H7 (cell line): Measurements from ENCODE around the gene FEV. TPM values are rescaled to one million over a fixed set of nuclear protein-coding genes. Genes with fewer than 3 reads are reported as not detected.
A peak's percentile ranks its signal among the peaks of the same experiment; 100 is the strongest.

Source experiments
- DNase-seq: peaks from one replicate; pipeline ENCODE4 v3.0.0; 2012
- H3K27me3 ChIP-seq: 2 replicates; pipeline ENCODE4 v1.6.0; 2011; ENCODE audit warnings: mild to moderate bottlenecking, low read length; ENCODE audit not compliant: control insufficient read depth, insufficient read depth
- H3K36me3 ChIP-seq: replicated peaks from 2 replicates; pipeline ENCODE4 v1.5.1; 2011; ENCODE audit warnings: low read length; ENCODE audit not compliant: control insufficient read depth, insufficient read depth
- H3K4me3 ChIP-seq: 2 replicates; pipeline ENCODE4 v1.5.1; 2011; ENCODE audit warnings: low read depth, mild to moderate bottlenecking, control low read depth, low read length, moderate library complexity; ENCODE audit not compliant: insufficient read depth
- total RNA-seq: library from RNA; depleted of rRNA; stranded (reverse); fragments of >200 nt; shearing (Covaris generic); gene quantifications from 2 replicates; pipeline ENCODE4 v1.2.3, GENCODE V29; 2014

Gene FEV
- total RNA-seq, 1 experiment from 2014 or later: not detected

GRCh38 chr2:219001577-219002394 is 16.8 kb upstream of the FEV start:
- Histone ChIP-seq H3K27me3 (peaks cover 94% of the 10 kb centered on the region), H3K36me3 (no peaks in the 10 kb centered on the region), H3K4me3 (peak overlapping the region; percentile 49)
- peak; percentile 89 for DNase-seq

DNA sequence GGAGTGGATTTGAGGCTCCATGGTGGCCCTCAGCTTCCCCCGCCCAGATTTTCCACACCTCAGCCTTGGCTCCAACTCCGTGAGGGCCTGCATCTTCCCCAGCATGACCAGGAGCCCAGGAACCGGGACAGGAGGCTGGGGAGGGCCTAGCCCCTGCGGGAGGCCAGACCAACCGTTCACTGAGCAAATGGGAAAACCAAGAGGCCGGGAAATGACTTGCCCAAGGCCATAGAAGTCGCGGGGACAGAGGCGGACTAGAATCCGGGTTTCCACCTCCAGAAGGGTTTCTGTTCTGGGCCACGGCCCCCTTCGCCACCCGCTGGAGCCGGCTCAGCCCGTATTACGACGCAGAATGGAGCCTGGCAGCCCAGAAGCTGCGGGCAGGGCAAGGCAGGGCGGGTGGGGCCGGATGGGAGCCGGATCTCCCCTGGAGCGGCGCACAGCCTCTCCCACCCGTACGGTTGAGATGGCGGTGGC is 16.2 kb upstream of the FEV start:
- no peaks in the 10 kb centered on the region for H3K36me3 ChIP-seq
- peaks cover 98% of the 10 kb centered on the region for H3K27me3 ChIP-seq
- H3K4me3 ChIP-seq: peak overlapping the region; percentile 37
- DNase-seq: no peak

DNA sequence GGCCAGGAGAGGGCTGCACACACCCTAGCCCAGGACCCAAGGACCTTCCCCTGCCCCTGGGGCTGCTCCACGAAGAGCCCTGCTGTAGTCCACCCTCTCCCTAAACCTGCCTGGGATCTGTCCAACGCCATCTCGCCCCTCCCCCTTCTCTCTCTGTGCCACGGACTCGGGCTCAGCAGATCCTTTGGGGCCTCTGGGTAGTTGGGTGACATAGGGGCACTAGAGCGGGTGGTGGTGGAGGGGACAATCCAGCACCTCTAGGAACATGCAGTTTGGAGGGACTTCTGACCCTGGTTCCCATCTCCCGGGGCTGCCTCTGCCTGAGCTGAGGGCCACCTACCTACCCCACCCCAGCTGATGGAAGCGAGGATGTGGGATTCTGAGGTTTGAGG is 15.6 kb upstream of the FEV start:
- peak overlapping the region; percentile 37; the same call in 1 of the 2 replicates for H3K4me3 ChIP-seq
- no peak for DNase-seq
- no peaks in the 10 kb centered on the region for H3K36me3 ChIP-seq
- H3K27me3 ChIP-seq: peaks cover 98% of the 10 kb centered on the region

- Histone ChIP-seq H3K4me3 (peak overlapping the region; percentile 37), H3K27me3 (peaks cover 98% of the 10 kb centered on the region), H3K36me3 (no peaks in the 10 kb centered on the region)
- peak; percentile 89 for DNase-seq
Measured at GRCh38 chr2:218999881-219000568, 15.0 kb upstream of the FEV start.

- peaks cover 98% of the 10 kb centered on the region for H3K27me3 ChIP-seq
- H3K36me3 ChIP-seq: no peaks in the 10 kb centered on the region
- H3K4me3 ChIP-seq: no peak overlapping the region; the same call in 1 of the 2 replicates
- DNase-seq: peak; percentile 65
Measured at GRCh38 chr2:218999021-218999880, 14.3 kb upstream of the FEV start.

DNA sequence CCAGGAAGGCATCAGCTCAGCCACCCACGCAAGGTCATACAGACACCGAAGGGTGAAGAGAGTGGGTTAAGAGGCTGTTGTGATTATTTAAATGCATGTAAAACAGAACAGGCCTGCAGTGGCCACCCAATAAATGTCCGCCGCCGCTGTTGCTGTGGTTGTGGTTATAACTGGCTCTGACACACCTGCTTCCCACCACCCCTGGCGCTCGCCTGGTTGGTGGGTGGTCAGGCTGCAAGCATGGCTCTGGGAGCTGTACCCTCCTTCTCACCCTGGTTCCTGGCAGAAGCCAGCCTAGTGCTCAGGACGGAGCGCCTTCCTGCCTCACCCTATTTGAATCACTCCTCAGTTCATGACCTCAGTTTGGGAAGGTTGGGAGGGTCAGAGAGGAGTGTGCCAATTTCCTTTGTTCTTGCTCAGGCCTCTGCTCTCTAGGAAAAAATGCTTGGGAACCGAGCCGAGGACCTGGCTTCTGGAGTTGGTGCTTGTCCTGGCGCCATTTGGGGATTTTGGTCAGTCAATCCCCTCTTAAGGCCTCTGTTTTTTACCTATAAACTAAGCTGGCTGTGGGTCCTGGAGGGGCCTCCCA is 13.5 kb upstream of the FEV start:
- H3K27me3 ChIP-seq: peaks cover 98% of the 10 kb centered on the region

GRCh38 chr2:218997731-218998130 is 12.7 kb upstream of the FEV start:
- H3K4me3 ChIP-seq: no peak overlapping the region
- H3K27me3 ChIP-seq: peaks cover 98% of the 10 kb centered on the region
- DNase-seq: no peak
- H3K36me3 ChIP-seq: no peaks in the 10 kb centered on the region

More for the DNA sequence above, 13.5 kb upstream of the FEV start:
- no peak for DNase-seq
- no peak overlapping the region for H3K4me3 ChIP-seq
- H3K36me3 ChIP-seq: no peaks in the 10 kb centered on the region

DNA sequence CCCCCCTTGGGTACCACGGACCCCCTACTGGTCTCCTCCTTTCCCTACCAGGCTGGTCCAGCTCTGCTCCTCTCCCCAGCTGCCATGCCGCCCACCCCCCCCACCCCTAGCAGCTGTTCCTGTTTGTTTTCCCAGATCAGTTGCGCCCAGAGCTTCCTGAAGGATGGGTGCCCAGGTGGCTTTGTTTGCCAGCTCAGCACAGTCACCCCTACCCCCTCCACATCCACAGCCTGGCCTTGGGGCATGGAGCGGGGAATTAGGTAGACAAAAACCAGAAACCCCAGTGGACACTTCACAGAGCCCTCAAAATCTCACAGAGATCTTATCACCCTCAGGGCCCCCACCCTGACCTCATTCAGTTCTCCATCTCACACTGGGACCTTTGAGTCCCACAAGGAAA is 12.0 kb upstream of the FEV start:
- H3K27me3 ChIP-seq: peaks cover 98% of the 10 kb centered on the region
- no peak for DNase-seq
- no peaks in the 10 kb centered on the region for H3K36me3 ChIP-seq
- H3K4me3 ChIP-seq: no peak overlapping the region

DNA sequence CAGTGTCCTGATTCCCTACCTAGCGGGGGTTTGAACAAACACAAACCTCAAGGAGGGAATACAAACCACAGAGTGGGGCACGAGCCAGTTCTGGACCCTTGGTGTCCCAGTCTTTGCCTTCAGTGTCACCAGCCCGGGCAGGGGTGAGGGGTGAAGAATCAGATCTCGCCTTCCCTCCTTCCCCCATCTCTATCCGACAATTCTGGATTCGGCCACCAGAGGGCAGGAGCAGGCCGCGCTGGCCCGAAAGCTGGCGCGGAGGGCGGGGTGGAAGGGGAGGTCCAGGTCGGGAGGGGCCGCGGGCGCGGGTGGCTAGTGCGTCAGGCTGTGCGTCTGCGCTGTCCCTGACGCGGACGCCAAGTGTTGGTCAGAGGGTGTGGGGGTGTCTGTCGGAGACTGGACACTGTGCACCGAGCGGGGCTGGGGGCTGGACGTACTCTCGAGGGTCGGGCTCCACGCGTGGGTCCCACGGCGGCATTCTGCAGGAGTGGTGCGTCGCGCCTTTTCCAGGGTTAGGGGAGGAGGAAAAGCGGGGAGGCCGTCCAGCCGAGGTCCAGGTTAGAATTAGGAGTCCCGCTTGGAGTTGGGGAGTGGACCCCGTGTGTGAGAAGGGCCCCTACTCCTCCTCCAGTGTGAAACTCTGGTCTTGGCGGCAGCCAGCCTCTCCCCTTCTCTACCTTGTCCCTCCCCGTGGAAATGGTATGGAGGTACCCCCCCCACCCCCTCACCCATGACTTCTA is 11.2 kb upstream of the FEV start:
- Histone ChIP-seq H3K4me3 (peak overlapping the region; percentile 32), H3K27me3 (peaks cover 98% of the 10 kb centered on the region), H3K36me3 (no peaks in the 10 kb centered on the region)
- DNase-seq: peak; percentile 98

DNA sequence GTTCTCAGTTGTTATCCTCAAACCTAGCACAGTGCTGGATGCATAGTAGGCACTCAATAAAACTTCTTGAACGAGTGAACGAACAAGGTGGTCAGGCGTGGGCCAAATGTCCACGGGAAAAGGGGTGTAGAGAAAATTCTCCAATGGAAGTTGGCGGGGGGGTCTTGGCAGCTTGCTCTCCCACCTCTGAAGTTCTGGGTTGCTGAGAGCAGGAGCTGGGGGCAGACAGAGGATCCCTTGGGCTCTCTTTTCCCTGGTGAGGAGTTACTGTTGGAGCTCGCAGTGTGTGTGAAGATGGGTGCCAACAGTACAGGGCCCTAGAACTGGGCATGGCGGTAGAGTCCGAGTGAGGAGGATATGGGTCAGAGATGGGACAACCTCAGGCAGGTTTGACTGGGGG is 10.6 kb upstream of the FEV start:
- Histone ChIP-seq H3K4me3 (no peak overlapping the region), H3K36me3 (no peaks in the 10 kb centered on the region), H3K27me3 (peaks cover 98% of the 10 kb centered on the region)
- DNase-seq: no peak

DNA sequence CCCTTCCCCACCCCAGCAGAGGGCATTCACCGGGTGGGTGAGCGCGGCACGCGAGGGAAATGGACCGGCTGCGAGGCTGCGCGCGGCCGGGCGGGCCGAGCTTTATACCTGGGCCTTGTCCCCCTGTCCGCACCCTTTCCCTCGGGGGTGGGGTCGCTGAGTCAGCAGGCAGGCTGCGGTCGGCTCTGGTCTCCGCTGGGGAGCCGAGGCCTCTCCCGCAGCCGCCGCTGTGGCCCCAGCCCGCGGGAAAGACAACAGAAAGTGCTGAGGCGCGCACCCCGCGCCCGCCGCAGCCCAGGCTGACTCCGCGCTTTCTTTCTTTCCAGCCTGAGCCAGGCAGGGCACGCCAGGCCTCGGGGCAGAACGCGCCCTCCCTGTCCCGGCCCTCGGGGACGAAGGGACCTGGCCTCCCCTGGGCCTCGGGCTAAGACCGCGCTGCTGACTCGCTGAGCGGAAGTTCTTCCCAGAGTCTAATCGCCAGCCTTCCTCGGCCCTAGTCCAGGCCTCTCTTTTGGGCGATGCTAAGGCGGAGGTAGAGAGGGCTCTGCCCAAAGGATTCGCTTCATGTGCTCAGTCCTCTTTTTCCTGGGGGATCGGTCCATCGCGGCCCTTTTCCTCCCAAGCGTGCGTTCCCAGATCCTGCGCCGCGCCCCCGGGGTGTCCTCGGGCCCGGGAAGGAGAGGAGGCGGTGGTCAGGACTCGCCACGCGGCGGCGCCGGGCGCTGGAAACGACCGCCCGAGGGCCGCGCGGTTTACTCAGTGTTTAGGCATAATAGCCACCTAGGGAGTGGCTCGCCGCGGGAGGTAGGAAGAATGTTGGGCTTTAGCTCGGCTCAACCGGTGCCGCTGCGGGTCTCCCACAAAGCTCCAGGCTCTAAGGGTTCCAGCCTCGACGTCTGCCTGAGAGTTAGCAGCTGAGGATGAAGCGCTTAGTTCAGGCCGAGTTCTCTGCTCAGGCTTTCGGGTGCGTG is 8.6 kb upstream of the FEV start, which contains the start of gene CRYBA2:
CRYBA2 (minus strand) TSS at position 78 of the 971 bp plus-strand sequence. CDS start 246 bp downstream, outside the sequence.
- Histone ChIP-seq H3K36me3 (no peaks in the 10 kb centered on the region), H3K27me3 (peaks cover 99% of the 10 kb centered on the region), H3K4me3 (peak within 1 kb of the TSS; percentile 15; the same call in 1 of the 2 replicates)
- DNase-seq: peak; percentile 81

- Histone ChIP-seq H3K36me3 (no peaks in the 10 kb centered on the region), H3K27me3 (peaks cover 99% of the 10 kb centered on the region), H3K4me3 (no peak overlapping the region)
- DNase-seq: peak; percentile 71
Measured at GRCh38 chr2:218992703-218993344, 7.8 kb upstream of the FEV start.
